Measurements from ENCODE around the gene MYL1.

The MYL1 gene

DNA sequence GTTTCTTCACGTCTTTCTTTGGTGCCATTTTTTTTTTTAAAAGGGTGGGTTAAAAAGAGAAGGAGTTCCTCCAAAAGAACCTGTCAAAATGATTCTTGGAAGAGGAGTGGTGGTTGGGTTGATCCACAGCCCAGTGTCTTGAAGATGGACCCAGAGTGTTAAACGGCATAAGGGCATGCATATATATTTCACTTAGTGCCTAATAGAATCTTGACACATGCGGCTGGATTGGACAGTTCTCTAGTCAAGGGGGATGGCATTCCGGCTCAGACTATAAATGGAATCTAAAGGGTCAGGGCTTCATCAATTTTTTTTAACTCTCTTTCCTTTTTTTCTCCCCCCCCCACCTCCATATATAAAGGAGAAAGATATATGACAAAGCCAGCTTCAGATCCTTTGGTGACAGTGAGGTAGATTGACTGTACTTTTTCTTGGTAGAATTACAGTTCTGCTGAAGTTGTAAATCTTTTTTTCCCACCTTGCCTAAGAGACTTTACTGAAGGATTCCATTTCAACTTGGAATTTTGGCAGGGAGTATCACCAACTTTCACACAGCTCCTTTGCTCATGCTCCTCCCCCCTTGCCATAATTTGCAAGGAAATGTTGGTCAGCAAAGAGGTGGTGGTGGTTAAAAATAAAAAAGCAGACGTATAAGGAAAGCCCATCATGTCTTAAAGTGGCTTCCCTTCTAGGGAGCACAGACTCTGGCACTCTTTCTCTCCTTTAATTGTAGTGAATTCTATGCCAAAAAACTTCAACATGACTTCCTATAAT is at the start of gene MYL1:
Gene MYL1, minus strand, starts transcription at position 160 of the 774 bp plus-strand sequence. Its CDS starts 132 bp downstream, at position 28.
- no peak for DNase-seq

DNA sequence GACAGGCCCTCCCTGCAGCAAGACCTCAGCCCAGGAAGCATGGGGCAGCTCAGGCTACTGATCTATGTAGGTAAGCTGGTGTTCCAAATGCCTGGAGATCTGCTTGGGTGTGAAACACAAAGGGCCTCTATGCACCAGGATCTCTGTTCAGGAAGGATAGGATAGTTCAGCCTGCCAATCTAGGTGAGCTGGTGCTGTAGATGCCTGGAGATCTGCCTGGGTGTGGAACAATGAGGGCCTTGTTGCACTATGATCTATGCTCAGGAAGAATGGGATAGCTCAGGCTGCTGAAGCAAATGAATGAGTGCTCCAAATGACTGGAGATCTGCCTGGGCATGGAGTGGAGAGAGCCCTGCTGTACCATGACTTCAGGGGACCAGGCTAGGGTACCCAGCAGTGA is 48.9 kb upstream of the MYL1 start:
- DNase-seq: no peak

DNA sequence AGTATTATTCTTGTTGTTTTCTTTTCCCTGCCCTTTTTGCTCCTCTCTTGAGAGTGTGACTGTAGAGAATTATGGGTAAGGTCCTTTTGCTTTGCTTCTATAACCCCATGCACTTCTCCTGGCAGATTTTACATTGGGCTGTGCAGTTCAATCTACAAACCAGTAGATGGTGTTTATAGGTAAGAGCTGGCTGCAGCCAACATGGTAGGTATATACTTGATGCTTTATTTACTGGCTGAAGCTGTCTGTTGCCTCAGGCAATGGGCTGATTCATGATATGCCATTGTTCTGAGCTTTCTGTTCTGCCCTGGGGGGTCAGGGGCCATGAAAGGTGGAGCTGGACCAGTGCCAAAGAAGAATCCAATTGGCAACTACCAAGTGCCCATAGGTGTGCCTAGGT is 48.3 kb upstream of the MYL1 start:
- no peak for DNase-seq

DNA sequence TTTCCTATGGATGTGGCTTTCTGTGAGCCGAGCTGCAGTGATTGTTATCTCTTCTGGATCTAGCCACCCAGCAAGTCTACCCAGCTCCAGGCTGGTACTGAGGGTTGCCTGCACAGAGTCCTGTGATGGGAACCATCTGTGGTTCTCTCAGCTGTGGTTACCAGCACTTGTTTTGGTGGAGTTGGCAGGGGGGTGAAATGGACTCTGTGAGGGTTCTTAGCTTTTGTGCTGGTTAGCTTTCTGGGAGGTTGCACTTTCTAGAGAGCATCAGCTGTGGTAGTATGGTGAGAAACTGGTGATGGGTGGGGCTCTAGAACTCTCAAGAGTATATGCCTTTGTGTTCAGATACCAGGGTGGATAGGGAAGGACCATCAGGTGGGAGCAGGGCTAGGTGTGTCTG is 45.4 kb upstream of the MYL1 start:
- DNase-seq: no peak

DNA sequence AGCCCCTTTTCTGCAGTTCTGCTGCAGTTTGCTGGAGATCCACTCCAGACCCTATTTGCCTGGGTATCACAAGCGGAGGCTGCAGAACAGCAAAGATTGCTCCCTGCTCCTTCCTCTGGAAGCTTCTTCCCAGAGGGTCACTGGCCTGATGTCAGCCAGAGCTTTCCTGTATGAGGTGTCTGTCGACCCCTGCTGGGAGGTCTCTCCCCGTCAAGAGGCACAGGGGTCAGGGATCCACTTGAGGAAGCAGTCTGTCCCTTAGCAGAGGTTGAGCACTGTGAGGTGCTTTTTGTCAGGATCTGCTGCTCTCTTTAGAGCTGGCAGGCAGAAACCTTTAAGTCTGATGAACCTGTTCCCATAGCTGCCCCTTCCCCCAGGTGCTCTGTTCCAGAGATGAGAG is 42.0 kb upstream of the MYL1 start:
- no peak for DNase-seq

DNA sequence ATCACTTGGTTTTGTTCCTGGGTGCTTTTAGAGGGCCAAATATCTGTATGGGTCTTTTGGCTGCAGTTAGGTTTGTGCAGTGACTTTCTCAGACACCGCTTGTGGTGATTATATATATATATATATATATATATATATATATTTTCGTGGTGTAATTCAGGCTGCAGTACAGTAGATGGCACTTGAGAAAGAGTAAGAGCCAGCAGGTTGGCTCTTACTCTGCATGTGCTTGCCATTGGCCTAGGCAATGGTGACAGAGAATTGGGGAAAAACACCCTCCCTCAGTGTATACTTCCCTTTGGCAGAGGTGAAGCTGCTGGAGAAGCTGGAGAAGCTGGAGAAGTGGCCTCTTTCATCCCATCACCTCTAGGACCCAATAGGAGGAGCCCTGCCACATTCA is 22.2 kb upstream of the MYL1 start:
- no peak for DNase-seq

DNA sequence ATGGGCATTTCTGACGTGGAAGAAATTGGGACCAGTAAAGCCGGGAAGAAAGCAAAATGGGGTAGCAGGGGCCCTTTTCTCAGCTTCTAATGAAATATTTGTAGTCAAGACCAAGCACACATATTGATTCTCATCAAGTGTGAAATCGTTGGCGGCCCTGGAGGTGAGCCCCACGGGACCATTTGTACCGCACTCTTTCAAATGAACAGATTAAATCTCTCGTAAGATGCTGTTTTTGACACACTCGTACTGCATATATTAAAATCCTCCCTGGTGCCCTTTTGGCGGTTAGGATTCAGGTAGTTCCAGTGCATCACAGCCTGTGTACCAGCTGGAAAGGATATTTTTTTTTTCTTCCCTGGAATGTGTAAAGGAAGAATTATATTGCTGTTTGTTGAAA is 9.9 kb upstream of the MYL1 start:
- DNase-seq: peak; percentile 28

DNA sequence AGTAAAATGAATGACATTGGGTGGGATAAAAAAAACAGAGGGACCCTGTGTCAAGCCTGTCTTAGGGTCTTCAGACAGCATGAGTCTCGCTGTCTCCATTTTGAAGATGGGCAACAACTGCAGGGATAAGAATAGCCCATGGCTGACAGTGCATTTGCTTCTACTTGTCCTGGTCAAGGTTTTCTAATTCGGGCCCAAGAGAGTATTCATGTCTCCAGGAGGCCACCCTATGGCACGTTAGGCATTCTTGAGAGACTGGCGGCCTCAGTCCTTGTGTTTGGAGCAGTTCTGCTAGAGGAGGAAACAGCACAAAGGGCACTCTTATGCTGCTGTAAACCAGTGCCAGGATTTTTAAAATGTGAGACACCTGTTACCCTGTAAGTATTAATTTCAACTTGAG is 9.5 kb upstream of the MYL1 start:
- DNase-seq: no peak

DNA sequence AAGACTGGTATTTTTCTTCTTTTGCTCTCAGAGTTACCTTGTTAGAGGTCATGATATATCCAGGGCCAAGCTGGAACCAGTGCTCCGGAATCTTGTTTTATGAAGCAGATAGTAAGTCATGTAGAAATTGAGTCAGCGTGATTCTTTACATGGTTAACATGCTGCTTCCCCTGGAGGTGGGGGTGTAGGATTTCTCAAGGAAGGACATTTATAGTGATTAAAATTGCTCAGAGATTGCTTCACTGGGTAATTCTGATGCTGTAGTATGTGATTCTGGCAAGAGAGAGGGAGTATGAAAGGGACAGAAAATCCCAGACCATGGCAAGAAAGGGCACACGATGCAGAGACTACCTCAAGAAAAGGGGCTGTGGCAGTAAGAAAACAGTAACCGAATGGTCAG is 8.0 kb upstream of the MYL1 start:
- no peak for DNase-seq

DNA sequence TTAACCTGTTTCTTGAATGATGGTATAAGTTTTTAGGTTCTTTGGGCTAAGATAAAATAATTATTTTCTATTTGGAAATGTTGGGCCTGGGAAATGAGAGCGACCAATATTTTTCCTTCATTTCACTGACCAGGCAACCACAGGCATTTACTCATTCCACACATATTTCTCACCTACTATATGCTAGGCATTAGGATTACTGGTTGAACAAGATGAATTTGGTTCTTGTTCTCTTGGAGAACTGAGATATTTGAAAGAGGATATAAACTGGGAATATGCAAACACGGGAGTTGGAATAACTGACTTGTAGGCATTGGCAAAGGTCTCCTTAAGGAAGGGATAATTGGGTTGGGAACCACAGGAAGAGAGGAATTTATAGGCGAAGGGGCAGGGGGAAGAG is 3.9 kb upstream of the MYL1 start:
- DNase-seq: no peak

DNA sequence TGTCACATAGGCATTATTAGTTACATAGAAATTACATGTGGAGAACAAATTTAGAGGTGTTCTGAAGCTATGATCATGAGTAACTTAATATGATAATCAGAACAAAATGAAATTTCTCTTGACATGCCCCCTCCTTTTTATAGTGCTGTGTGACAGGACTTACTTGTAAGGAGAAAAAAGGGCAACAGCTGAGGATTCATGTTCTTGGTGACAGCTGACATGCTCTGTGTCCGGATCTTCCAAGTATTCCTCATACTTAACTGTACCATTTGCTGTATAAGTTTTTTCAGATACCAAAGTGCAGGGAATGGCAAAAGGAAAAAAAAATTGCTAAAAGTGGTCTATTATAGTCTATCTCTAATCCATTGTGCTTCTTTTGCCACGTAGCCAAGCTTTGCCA is 3.5 kb upstream of the MYL1 start:
- DNase-seq: no peak

DNA sequence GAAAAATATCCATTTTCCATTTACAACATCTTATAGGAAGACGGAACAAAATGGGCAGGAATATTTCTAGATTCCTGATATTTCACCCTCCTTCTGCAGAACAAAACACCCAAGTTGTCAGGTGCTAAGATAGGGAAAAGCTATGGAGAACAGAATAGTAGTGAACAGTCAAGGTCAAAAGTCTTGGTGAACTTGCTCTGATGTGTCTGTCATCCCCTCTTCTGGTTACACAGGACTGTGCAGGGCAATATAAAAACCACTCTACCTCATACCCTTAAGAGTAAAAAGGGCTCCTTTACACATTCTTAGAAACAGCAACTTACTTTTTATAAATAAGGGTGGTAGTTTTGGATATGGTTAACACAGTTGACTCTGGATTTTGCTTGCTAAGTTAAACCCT is 4.4 kb downstream of the MYL1 start:
- DNase-seq: no peak

DNA sequence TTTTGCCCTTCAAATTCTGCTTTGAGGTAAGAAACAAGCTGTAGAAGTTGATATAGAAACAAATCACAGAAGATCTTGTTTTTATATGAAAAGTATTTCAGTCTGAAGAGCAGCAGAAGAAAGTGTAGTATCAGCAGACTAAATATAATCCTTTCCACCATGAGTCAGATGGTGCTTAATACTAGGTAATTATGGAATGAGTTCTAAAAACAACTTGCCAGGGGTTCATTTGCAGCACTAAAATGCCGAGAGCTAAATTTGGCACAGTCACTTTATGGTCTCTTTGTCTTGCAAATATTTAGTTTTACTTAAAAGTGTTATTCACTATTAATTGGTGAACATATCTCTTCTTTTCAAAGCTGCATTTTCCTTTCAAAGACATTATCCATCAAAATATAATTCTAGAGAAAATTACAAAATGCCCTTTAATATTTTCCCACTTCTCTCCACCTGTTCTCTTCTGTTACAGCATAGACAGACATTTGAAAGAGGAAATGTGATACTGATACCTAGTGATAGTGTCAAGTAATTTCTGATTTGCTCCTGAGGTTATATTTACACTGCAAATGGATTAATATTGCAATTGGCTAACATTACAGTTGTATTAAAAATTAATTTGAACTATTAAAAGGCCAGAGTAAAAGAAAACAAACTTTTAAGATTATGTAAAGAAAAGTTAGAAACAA is 5.3 kb downstream of the MYL1 start:
- no peak for DNase-seq

DNA sequence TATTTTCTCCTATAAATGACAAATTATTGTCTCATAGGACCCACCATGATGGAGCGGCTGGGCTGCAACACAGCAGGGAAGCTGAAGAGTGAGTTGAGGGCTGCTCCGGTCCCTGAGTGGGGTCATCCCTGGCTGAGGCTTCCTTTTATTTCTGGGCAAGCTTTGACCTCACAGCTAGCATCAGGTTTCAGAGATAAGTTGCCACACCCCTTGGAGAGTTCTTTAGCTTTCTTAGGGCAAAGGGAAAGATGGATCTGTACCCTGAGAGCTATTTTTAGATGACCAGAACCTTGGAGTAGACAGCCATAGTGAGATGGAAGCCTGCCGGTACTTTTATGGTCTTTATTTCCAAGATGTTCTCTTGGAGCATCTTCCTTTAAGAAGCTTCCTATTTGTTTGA is 11.5 kb downstream of the MYL1 start:
- no peak for DNase-seq

DNA sequence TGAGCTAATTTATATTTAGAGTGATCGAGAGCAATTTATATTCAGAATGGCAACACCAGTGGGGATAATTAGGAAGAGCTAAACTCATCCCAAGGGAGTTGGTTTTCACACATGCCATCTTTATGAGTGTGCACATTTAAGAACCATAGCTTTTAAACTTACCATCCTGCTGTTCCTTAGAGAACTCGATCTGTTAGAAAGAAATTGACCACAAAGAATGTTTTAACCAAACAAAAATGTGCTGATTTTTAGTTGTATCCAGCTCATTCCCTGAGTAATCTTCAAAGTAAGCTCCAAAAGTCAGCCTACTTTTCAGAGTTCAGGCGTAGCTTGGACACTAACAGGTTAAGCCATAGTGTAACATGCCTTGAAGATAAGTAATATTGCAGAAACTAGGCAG is 12.6 kb downstream of the MYL1 start:
- no peak for DNase-seq

DNA sequence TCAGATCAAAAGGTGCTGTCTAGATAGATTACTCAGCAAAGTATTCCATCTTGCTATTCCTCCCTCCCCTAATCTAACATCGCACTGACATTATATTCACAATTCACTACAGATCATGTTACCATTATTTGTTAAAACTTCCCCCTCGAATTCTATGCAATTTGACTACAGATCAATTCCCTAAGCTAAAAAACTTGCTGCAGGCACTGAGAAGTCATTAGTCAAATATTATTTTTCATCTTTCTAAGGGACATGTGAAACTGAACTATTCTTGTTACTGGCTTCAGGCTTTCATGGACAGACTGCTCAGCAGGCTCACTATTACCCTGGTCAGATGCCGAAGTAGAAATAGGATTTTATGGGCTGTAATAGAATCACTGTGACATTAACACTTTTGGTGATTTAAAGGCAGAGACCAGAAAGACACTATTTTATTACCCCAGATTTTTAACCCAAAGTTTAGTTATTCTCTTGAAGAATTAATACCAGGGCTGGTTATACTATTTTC is 15.1 kb downstream of the MYL1 start:
- no peak for DNase-seq

DNA sequence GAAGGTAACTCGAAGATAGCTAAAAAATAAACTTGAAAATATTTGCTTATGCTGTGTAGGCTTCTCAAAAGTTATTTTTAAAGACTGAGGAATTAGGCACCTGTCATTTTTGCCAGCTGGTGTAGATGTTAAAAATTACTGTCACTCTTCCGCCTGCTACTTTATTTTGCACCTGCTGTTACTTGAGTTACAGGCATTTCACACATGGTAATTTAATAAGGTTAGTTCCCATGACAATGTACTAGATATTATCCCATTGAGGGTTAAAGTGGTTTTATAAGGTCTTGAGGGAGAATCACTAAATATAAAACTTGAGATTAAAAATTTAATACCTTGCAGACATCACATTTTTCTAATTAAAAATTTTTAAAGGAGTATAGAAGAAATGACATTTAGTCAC is 26.6 kb downstream of the MYL1 start:
- DNase-seq: peak; percentile 17

DNA sequence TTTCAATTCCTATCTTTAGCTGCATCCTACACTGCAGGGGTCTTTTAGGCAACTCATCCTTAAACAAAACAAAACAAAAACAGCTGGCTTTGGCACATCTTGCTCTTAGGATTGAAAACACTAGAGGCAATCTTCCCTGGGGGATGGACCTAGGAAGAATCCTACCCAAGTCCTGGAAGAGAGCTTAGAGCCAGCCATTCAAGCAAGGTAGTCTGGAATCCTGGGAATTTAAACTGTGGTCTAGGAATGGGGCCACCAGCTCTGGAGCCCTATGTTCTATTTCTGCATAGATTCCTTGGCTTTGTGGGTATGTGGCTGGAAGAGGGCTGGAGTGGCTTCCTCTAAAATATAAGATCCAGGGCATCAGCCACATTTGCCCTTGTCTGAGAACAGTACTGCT is 27.7 kb downstream of the MYL1 start:
- DNase-seq: no peak

DNA sequence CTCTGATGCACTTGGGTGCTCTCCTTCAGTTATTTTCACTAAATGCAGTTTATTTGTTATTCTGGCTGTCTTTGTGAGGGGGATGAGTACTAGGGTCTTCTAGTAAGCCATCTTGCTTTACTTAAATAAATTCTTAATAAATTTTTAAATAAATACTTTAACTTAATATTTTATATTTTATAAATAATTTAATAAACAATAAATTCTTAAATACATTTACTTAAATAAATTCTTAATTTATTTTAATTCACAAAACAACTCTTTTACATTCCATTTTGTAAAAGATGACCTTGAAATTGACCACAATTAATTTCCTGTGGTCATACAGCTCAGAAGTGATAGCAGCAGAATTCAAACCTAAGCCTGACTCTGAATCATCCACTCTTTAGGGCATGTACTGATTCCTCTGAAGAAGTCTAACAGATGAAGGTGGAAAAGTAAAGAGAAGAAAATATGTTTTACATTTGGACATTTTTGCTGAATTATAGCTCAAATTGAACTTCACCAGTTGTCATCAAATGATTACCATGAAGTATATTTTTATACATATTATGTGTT is 28.8 kb downstream of the MYL1 start:
- DNase-seq: no peak

DNA sequence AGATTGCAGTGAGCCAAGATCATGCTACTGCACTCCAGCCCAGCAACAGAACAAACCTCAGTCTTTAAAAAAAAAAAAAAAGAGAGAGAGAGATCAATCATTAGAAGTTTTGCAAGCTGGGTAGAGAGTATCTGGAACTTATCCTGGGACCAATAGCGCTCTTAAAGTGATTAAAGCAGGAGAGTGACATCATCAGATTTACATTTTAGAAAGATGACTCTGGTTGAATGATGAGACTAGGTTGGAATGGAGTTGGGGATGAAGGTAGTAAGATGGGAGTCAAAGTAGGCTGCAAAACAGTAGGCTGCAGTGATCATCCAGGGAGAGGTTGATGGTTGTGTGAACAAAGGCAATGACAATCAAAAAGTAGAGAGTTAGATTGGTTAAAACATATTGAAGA is 37.8 kb downstream of the MYL1 start:
- DNase-seq: no peak

DNA sequence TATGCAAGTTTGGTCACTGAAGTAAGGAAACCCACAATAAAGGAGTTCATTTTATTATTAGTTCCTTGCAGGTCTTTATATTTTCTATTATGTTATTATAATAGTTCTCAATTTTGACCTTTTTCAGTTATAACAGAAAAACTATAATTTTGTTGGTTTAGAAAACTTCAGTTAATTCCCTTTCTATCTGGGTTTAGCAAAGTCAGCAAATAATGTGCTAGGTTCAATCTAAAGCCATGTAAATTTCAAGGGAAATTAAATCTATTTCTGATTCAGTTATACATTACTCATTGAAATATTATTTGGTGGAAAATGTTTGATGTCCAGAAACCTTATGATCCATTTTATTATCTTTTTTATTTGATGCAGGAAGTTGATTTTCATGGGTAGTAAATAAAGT is 43.7 kb downstream of the MYL1 start:
- DNase-seq: no peak

DNA sequence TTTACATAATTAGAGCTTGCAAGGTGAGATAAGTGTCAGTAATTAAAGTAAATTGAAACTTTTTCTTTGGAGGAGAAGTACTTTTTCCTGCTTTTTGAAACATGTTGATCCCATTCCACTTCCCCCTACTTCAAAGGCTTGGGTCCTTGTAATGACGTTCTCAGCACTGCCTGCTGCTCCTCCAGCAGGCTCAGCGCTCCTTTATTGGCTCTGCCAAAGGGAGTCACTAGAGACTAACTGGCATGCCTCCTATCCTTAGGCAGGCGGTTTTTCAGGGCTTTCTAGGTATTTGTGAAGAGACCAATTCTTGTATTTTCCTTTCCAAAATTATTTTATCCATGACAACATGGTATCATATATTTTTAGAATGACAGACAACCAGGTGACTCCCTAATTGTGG is 45.8 kb downstream of the MYL1 start:
- DNase-seq: no peak

DNA sequence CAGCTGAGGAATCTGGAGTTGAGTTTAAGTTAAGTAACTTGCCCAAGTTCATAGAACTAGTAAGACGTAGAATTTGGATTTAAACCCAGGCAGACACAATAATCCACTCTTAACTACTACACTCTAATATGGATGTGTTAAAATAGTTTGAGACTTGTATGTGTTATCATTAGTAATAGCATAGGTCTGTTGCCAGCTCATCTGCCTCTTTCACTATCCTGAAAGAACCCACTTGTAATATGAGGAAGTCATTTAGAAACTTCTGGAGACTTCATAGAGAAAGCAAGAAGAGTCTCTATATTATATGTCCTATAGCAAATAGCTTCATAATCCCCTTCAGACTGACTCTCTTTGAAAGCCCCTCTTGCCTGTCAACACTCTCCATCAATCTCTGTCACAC is 46.7 kb downstream of the MYL1 start:
- DNase-seq: no peak

DNA sequence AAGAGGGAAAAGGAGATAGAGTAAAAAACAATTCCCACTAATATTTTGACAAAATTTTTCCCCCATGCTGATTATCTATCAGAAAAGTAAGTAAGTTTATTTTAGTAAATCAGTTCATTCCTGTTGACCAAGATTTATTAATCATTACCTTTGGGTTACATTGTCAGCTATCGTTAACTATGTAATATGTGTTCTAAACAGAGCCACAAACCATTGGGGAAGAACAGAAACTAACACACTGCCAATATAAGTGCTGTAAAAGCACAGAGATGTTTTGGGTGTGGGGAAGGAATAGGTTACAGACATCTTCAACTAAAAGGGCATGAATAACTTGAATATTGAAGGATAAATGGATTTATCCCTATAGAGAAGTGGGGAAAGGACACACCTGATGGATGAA is 47.3 kb downstream of the MYL1 start:
- DNase-seq: no peak
